HCT116 (cell line): Measurements from ENCODE around the gene ARHGDIA. TPM values are rescaled to one million over a fixed set of nuclear protein-coding genes. Genes with fewer than 3 reads are reported as not detected.

ENCODE experiments used
- ATAC-seq: fragments of 200-7000 bp; cut with Tn5 transposase; 2 replicates; pipeline ENCODE4 v1.9.1; 2020; ENCODE audit warnings: mild to moderate bottlenecking, moderate library complexity
- BruUV-seq: library from RNA; stranded (reverse); fragments of 400-500 nt; replicated peaks from 2 replicates; lab custom pipeline; 2021; lab: Mats Ljungman, UMichigan
- CTCF ChIA-PET: fragments of 300-600 bp; sonication (Branson Sonifier 250); formaldehyde crosslinking; loops from one replicate; lab custom pipeline; 2021; ENCODE audit warnings: antibody characterized with exemption; lab: Charles Lee
- POLR2A ChIA-PET: fragments of 300-600, 350-600 bp; sonication (Branson Sonifier 250); formaldehyde crosslinking; loops from one replicate; lab custom pipeline; 2021; ENCODE audit warnings: antibody characterized with exemption; lab: Charles Lee
- RAD21 ChIA-PET, 2 experiments: fragments of 300-600 bp; sonication (Branson Sonifier 250); formaldehyde crosslinking; loops; one replicate each; lab custom pipeline; 2023; ENCODE audit warnings: low total read pairs in 2 of 2; ENCODE audit not compliant: uncharacterized antibody in 2 of 2, unreplicated experiment in 2 of 2, low non-redundant PET in 1 of 2; lab: Charles Lee
- DNase-seq: peaks from one replicate; pipeline ENCODE4 v3.0.0-alpha.2; 2010; ENCODE audit warnings: low read depth, low spot score
- H2AFZ ChIP-seq: fragments of 200-600 bp; shearing (Covaris generic), sonication (generic); 2 replicates; pipeline ENCODE4 v1.6.1; 2017; ENCODE audit warnings: low read depth, mixed run types, mixed read lengths, antibody characterized with exemption, low read length; ENCODE audit not compliant: poor library complexity, severe bottlenecking
- H3K27ac ChIP-seq: 2 replicates; pipeline ENCODE4 v1.5.1; 2012; ENCODE audit warnings: low read depth, low read length
- H3K27me3 ChIP-seq: fragments of 200-600 bp; sonication (generic); 2 replicates; pipeline ENCODE4 v1.6.1; 2016; ENCODE audit warnings: mixed run types, low read length, mixed read lengths; ENCODE audit not compliant: insufficient read depth
- H3K36me3 ChIP-seq, 2 experiments: fragments of 200-500 bp in 1 of 2; fragments of 200-600 bp in 1 of 2; sonication (Bioruptor generic) in 1 of 2; sonication (generic) in 1 of 2; 2 replicates each; pipeline versions ENCODE4 v1.5.1 to v1.6.1; 2014 to 2016; ENCODE audit warnings: low read length in 2 of 2, inconsistent platforms in 1 of 2, mixed read lengths in 1 of 2, mixed run types in 1 of 2; ENCODE audit not compliant: insufficient read depth in 2 of 2, control insufficient read depth in 1 of 2
- H3K4me1 ChIP-seq, 2 experiments: fragments of 200-600 bp in 1 of 2; sonication (generic) in 1 of 2; 2 replicates each; pipeline versions ENCODE4 v1.5.1 to v1.6.1; 2012 to 2017; ENCODE audit warnings: low read length in 2 of 2, inconsistent platforms in 1 of 2, mild to moderate bottlenecking in 1 of 2, mixed read lengths in 1 of 2, mixed run types in 1 of 2, moderate library complexity in 1 of 2; ENCODE audit not compliant: insufficient read depth in 2 of 2, control insufficient read depth in 1 of 2
- H3K4me2 ChIP-seq: fragments of 200-600 bp; sonication (generic); 2 replicates; pipeline ENCODE4 v1.6.1; 2017; ENCODE audit warnings: mixed run types, low read length, mixed read lengths
- H3K4me3 ChIP-seq, 2 experiments: fragments of 200-600 bp in 1 of 2; sonication (generic) in 1 of 2; replicated peaks in 1 of 2; 2 replicates each; pipeline ENCODE4 v1.5.1; 2011 to 2016; ENCODE audit warnings: low read length in 2 of 2, control low read depth in 1 of 2, low read depth in 1 of 2, mild to moderate bottlenecking in 1 of 2, mixed read lengths in 1 of 2, mixed run types in 1 of 2
- H3K79me2 ChIP-seq: fragments of 200-600 bp; sonication (generic); 2 replicates; pipeline ENCODE4 v1.6.1; 2017; ENCODE audit warnings: mild to moderate bottlenecking, mixed run types, low read length, moderate library complexity, mixed read lengths; ENCODE audit not compliant: insufficient read depth
- H3K9ac ChIP-seq: fragments of 200-600 bp; sonication (generic); 2 replicates; pipeline ENCODE4 v1.6.1; 2016; ENCODE audit warnings: low read length, mixed read lengths
- H3K9me2 ChIP-seq: fragments of 200-600 bp; sonication (generic), shearing (Covaris generic); 2 replicates; pipeline ENCODE4 v1.6.1; 2017; ENCODE audit warnings: mixed run types, mild to moderate bottlenecking, moderate library complexity; ENCODE audit not compliant: insufficient read depth
- H3K9me3 ChIP-seq, 2 experiments: fragments of 200-500 bp in 1 of 2; fragments of 200-600 bp in 1 of 2; sonication (Bioruptor generic) in 1 of 2; sonication (generic) in 1 of 2; 2 replicates each; pipeline ENCODE4 v1.6.1; 2014 to 2017; ENCODE audit warnings: low read length in 2 of 2, mixed read lengths in 2 of 2, inconsistent platforms in 1 of 2, low read depth in 1 of 2, mild to moderate bottlenecking in 1 of 2, mixed run types in 1 of 2, moderate library complexity in 1 of 2; ENCODE audit not compliant: control insufficient read depth in 1 of 2, insufficient read depth in 1 of 2
- H4K20me1 ChIP-seq: fragments of 200-600 bp; sonication (generic), shearing (Covaris generic); 2 replicates; pipeline ENCODE4 v1.6.1; 2017; ENCODE audit warnings: mixed run types, mild to moderate bottlenecking, moderate library complexity; ENCODE audit not compliant: insufficient read depth
- EGR1 ChIP-seq: IDR thresholded peaks from 2 replicates; pipeline ENCODE4 v1.6.1; 2012; ENCODE audit warnings: low read depth
- FOSL1 ChIP-seq: IDR thresholded peaks from 2 replicates; pipeline ENCODE4 v1.6.1; 2012; ENCODE audit warnings: low read depth
- POLR2A ChIP-seq: IDR thresholded peaks from 2 replicates; pipeline ENCODE4 v1.7.0; 2011; ENCODE audit warnings: borderline replicate concordance; ENCODE audit not compliant: insufficient read depth, insufficient read length; ENCODE audit errors: extremely low read depth
- POLR2AphosphoS5 ChIP-seq: IDR thresholded peaks from 2 replicates; pipeline ENCODE4 v1.6.1; 2011; ENCODE audit warnings: mild to moderate bottlenecking, low read depth, low read length, moderate library complexity
- RAD21 ChIP-seq: IDR thresholded peaks from 2 replicates; pipeline ENCODE4 v1.6.1; 2012; ENCODE audit warnings: low read depth, mild to moderate bottlenecking
- TCF7L2 ChIP-seq: IDR thresholded peaks from 2 replicates; pipeline ENCODE4 v1.7.0; 2011; ENCODE audit warnings: borderline replicate concordance, inconsistent platforms; ENCODE audit not compliant: insufficient read depth, insufficient read length; ENCODE audit errors: extremely low read depth
- YY1 ChIP-seq: IDR thresholded peaks from 2 replicates; pipeline ENCODE4 v1.6.1; 2011; ENCODE audit warnings: low read length, low read depth, moderate library complexity, mild to moderate bottlenecking; ENCODE audit not compliant: insufficient replicate concordance; ENCODE audit errors: extremely low read depth
- ZFX ChIP-seq: fragments of 450-650 bp; IDR thresholded peaks from 2 replicates; pipeline ENCODE4 v1.6.1; 2017
- intact Hi-C: fragments of 100-400 bp; cut with micrococcal nuclease; formaldehyde crosslinking; loops from 2 replicates; pipeline ENCODE4 v1.10.0; 2022
- total RNA-seq: library from RNA; stranded (reverse); gene quantifications from one replicate; pipeline ENCODE4 v1.2.1, GENCODE V29; 2021; ENCODE audit not compliant: unreplicated experiment
- TF ChIP-seq, protein P1 (sequence below): IDR thresholded peaks from 2 replicates; pipeline ENCODE4 v1.6.1; 2012; ENCODE audit warnings: low read depth
- TF ChIP-seq, protein P2 (sequence below): IDR thresholded peaks from 2 replicates; pipeline ENCODE4 v1.6.1; 2012

ARHGDIA gene
- total RNA-seq, 1 experiment from 2014 or later = 554 TPM

DNA sequence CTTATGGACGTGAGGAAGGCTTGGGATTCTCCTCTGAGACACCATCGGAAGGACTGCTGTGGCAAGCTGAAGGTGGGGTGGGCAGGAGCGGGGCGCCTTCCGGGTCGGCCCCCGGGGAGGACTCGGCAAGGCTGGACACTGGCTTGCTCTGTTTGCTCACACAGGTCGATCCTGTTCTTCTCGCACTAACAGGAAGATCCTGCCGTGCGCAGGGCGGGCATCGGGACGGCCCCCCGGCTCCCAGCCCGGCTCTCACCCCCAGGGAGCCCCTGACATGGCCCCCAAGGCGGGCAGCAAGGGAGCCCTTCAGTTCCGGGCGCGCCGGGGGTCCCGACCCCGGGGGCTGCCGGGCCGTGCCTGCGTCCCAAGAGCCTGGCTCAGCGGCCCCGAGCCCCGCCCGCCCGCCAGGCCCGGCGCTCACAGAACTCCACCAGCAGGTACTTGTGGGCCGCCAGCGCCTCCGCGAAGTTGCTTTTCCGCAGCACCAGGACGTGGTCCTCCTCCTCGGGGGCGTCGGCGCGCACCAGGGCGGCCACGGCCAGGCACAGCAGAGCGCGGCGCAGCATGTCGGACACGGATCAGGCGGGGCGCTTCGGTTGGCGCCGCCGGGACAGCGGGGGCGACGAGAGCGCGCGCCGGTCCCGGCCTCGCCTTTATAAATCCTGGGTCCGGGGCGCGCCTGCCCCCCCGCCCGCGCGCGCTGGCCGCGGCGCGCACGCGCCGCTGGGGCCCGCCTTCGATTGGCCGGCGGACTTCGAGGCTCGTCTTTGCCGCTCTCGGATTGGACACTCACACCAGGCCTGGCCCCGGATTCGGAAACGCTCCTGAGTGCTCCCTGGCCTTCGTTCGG is 11.0 kb downstream of the ARHGDIA start, which contains the start of gene P4HB:
Gene P4HB (minus strand): TSS at position 630 of the 850 bp plus-strand sequence. CDS start 64 bp downstream, at position 566.
- Histone ChIP-seq H2AFZ (no peak within 1 kb of the TSS), H3K4me3 (peak within 1 kb of the TSS; percentile 95 to 97), H3K27ac (peak within 1 kb of the TSS; percentile 94), H3K9me2 (no peaks in the 10 kb centered on the region), H3K79me2 (peaks cover 93% of the 10 kb centered on the region), H3K36me3 (peaks cover 28 to 53% of the 10 kb centered on the region in 2 experiments), H3K4me2 (peak within 1 kb of the TSS; percentile 95), H3K9ac (peak within 1 kb of the TSS; percentile 99), H4K20me1 (peaks cover 10% of the 10 kb centered on the region; the same call in 1 of the 2 replicates), H3K27me3 (no peaks in the 10 kb centered on the region), H3K4me1 (peaks cover 20 to 51% of the 10 kb centered on the region in 2 experiments), H3K9me3 (no peaks in the 10 kb centered on the region)
- ChIA-PET POLR2A (interaction anchor here (0.7 to 1.2 kb wide), 6 partner anchors 9 to 157 kb away, joined by 3 to 6 read pairs (median 3); partner anchors contain the start of gene MRPL12), CTCF (interaction anchor here (0.7 to 1.0 kb wide), 3 partner anchors 9 to 38 kb away, joined by 3 to 7 read pairs (median 6); no protein-coding TSS in a partner anchor), RAD21 (interaction anchor here in 1 of 2 experiments (0.6 kb wide), 1 partner anchor 68 kb away, joined by 3 read pairs; the partner anchor contains the start of gene MAFG)
- intact Hi-C loops = loop anchor here (2.0 kb wide), 1 partner anchor 27 kb away; the partner anchor contains the start of gene MCRIP1
- peak; percentile 83 for ATAC-seq
- no TSS peak for BruUV-seq
- DNase-seq = no peak
- TF ChIP-seq, protein P1, sequence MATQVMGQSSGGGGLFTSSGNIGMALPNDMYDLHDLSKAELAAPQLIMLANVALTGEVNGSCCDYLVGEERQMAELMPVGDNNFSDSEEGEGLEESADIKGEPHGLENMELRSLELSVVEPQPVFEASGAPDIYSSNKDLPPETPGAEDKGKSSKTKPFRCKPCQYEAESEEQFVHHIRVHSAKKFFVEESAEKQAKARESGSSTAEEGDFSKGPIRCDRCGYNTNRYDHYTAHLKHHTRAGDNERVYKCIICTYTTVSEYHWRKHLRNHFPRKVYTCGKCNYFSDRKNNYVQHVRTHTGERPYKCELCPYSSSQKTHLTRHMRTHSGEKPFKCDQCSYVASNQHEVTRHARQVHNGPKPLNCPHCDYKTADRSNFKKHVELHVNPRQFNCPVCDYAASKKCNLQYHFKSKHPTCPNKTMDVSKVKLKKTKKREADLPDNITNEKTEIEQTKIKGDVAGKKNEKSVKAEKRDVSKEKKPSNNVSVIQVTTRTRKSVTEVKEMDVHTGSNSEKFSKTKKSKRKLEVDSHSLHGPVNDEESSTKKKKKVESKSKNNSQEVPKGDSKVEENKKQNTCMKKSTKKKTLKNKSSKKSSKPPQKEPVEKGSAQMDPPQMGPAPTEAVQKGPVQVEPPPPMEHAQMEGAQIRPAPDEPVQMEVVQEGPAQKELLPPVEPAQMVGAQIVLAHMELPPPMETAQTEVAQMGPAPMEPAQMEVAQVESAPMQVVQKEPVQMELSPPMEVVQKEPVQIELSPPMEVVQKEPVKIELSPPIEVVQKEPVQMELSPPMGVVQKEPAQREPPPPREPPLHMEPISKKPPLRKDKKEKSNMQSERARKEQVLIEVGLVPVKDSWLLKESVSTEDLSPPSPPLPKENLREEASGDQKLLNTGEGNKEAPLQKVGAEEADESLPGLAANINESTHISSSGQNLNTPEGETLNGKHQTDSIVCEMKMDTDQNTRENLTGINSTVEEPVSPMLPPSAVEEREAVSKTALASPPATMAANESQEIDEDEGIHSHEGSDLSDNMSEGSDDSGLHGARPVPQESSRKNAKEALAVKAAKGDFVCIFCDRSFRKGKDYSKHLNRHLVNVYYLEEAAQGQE = no peak
- TF ChIP-seq YY1 = no peak
- TF ChIP-seq TCF7L2 = no peak
- peak; percentile 99 for TF ChIP-seq POLR2AphosphoS5
- no peak for TF ChIP-seq FOSL1
- peak; percentile 87; the same call in 1 of the 2 replicates for TF ChIP-seq ZFX
- peak; percentile 89 for TF ChIP-seq POLR2A
- TF ChIP-seq, protein P2, sequence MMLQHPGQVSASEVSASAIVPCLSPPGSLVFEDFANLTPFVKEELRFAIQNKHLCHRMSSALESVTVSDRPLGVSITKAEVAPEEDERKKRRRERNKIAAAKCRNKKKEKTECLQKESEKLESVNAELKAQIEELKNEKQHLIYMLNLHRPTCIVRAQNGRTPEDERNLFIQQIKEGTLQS = no peak
- no peak for TF ChIP-seq RAD21
- TF ChIP-seq EGR1 = no peak
